SU-DHL-6 (cell line): ENCODE measurements around the gene WNT10A.

Experiments used
- H2AFZ ChIP-seq: fragments of 200-600 bp; sonication (generic); 2 replicates; pipeline ENCODE4 v1.6.1; 2014; ENCODE audit warnings: low read depth, mild to moderate bottlenecking, moderate library complexity, mixed read lengths, antibody characterized with exemption, low read length; ENCODE audit not compliant: severe bottlenecking
- H3F3A ChIP-seq: fragments of 200-600 bp; shearing (Covaris generic); 2 replicates; pipeline ENCODE4 v1.6.0; 2016; ENCODE audit warnings: antibody characterized with exemption, mild to moderate bottlenecking; ENCODE audit not compliant: insufficient read depth
- H3K27ac ChIP-seq: fragments of 200-600 bp; sonication (generic); 2 replicates; pipeline ENCODE4 v1.5.1; 2016; ENCODE audit warnings: low read depth, mild to moderate bottlenecking, low read length, moderate library complexity, mixed read lengths
- H3K27me3 ChIP-seq: fragments of 200-600 bp; sonication (generic), shearing (Covaris generic); 2 replicates; pipeline ENCODE4 v1.6.0; 2014; ENCODE audit warnings: mild to moderate bottlenecking, low read length
- H3K36me3 ChIP-seq: fragments of 200-600 bp; sonication (generic); 2 replicates; pipeline ENCODE4 v1.6.1; 2014; ENCODE audit warnings: mild to moderate bottlenecking, low read length, mixed read lengths
- H3K4me2 ChIP-seq: fragments of 300-600, 200-600 bp; shearing (Covaris generic), sonication (generic); 2 replicates; pipeline ENCODE4 v1.6.0; 2014; ENCODE audit warnings: low read length, low read depth, mild to moderate bottlenecking; ENCODE audit not compliant: poor library complexity, severe bottlenecking
- H3K4me3 ChIP-seq: fragments of 200-600 bp; sonication (generic); 2 replicates; pipeline ENCODE4 v1.5.1; 2014; ENCODE audit warnings: antibody characterized with exemption, low read length, mild to moderate bottlenecking, mixed read lengths; ENCODE audit not compliant: insufficient read depth, poor library complexity, severe bottlenecking
- H3K79me2 ChIP-seq: fragments of 200-600 bp; sonication (generic); 2 replicates; pipeline ENCODE4 v1.6.1; 2014; ENCODE audit warnings: mild to moderate bottlenecking, low read length, moderate library complexity; ENCODE audit not compliant: insufficient read depth
- H3K9ac ChIP-seq: fragments of 200-600 bp; sonication (generic); 2 replicates; pipeline ENCODE4 v1.7.0; 2014; ENCODE audit warnings: mild to moderate bottlenecking, low read length
- H3K9me2 ChIP-seq: fragments of 200-600 bp; sonication (generic); replicated peaks from 2 replicates; pipeline ENCODE4 v1.6.1; 2014; ENCODE audit warnings: low read length; ENCODE audit not compliant: insufficient read depth
- H3K9me3 ChIP-seq: fragments of 200-600 bp; sonication (generic); 2 replicates; pipeline ENCODE4 v1.6.1; 2014; ENCODE audit warnings: low read length, mixed read lengths; ENCODE audit not compliant: insufficient read depth
- H4K20me1 ChIP-seq: fragments of 200-600 bp; sonication (generic); 2 replicates; pipeline ENCODE4 v1.6.1; 2014; ENCODE audit warnings: low read depth, mild to moderate bottlenecking, antibody characterized with exemption, low read length, moderate library complexity, mixed read lengths
- CTCF ChIP-seq: fragments of 200-600 bp; sonication (generic); IDR thresholded peaks from one replicate; pipeline ENCODE4 v1.5.1; 2017; ENCODE audit warnings: antibody characterized with exemption, mild to moderate bottlenecking, low read length, moderate library complexity; ENCODE audit not compliant: insufficient read depth, poor library complexity, severe bottlenecking
- EZH2phosphoT487 ChIP-seq: fragments of 200-600 bp; sonication (generic), shearing (Covaris generic); conservative IDR thresholded peaks from 2 replicates; pipeline ENCODE4 v1.6.1; 2018; ENCODE audit warnings: mild to moderate bottlenecking, antibody characterized with exemption, low read length, moderate library complexity, mixed read lengths

WNT10A gene

GRCh38 chr2:218832520-218832919 is 48.1 kb upstream of the WNT10A start:
- Histone ChIP-seq H3K27me3 (no peaks in the 10 kb centered on the region), H3K9me3 (no peaks in the 10 kb centered on the region), H2AFZ (no peak overlapping the region), H3K4me3 (no peak overlapping the region), H3K27ac (no peak overlapping the region), H3K4me2 (no peak overlapping the region), H3K36me3 (no peaks in the 10 kb centered on the region), H3K9ac (no peak overlapping the region), H3K79me2 (no peaks in the 10 kb centered on the region), H3K9me2 (no peaks in the 10 kb centered on the region), H3F3A (no peaks in the 10 kb centered on the region), H4K20me1 (no peaks in the 10 kb centered on the region)
- no peak for TF ChIP-seq CTCF
- no peak for TF ChIP-seq EZH2phosphoT487

GRCh38 chr2:218833023-218833609 is 47.5 kb upstream of the WNT10A start:
- no peaks in the 10 kb centered on the region for H3K27me3 ChIP-seq
- no peaks in the 10 kb centered on the region for H3K9me3 ChIP-seq
- H3K36me3 ChIP-seq, result no peaks in the 10 kb centered on the region
- no peak overlapping the region for H3K27ac ChIP-seq
- H3K79me2 ChIP-seq, result no peaks in the 10 kb centered on the region
- TF ChIP-seq EZH2phosphoT487 (no peak), CTCF (no peak)
- H3K9me2 ChIP-seq, result no peaks in the 10 kb centered on the region
- H4K20me1 ChIP-seq, result no peaks in the 10 kb centered on the region
- H3K4me2 ChIP-seq, result no peak overlapping the region
- H3K4me3 ChIP-seq, result no peak overlapping the region
- no peaks in the 10 kb centered on the region for H3F3A ChIP-seq
- no peak overlapping the region for H2AFZ ChIP-seq
- H3K9ac ChIP-seq, result no peak overlapping the region

DNA sequence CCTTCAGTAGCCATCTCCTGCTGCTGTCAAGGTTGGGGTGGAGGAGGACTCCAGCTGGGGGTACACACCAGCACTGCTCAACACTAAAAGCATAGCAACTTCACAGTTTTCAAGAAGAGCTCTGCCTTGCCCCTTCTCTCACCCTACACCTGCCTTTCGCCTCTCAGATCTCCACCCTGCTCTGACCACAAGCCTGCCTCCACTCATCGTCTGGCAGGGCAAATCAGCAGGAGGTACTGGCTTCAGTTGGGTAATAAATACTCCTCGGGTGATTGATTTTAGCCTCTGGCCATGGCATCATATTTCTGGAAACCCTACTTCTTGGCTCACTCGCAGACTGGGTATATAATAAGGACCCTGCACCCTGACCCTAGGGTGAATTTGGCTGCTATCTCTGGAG is 46.0 kb upstream of the WNT10A start:
- H3K4me2 ChIP-seq, result no peak overlapping the region
- no peaks in the 10 kb centered on the region for H3K36me3 ChIP-seq
- no peak overlapping the region for H3K4me3 ChIP-seq

More for the DNA sequence above, 46.0 kb upstream of the WNT10A start:
- Histone ChIP-seq H3K9me3 (no peaks in the 10 kb centered on the region), H3K27ac (no peak overlapping the region), H2AFZ (no peak overlapping the region), H3K9ac (no peak overlapping the region), H3K27me3 (no peaks in the 10 kb centered on the region), H3F3A (no peaks in the 10 kb centered on the region), H3K79me2 (no peaks in the 10 kb centered on the region), H4K20me1 (no peaks in the 10 kb centered on the region), H3K9me2 (no peaks in the 10 kb centered on the region)
- no peak for TF ChIP-seq CTCF
- no peak for TF ChIP-seq EZH2phosphoT487
